C4-2B (cell line): ENCODE data around the gene GP2.

Source experiments
- H3K27ac ChIP-seq: fragments of 450-650 bp; 2 replicates; pipeline ENCODE4 v1.5.1; 2017
- CTCF ChIP-seq: fragments of 450-650 bp; conservative IDR thresholded peaks from 2 replicates; pipeline ENCODE4 v1.5.1; 2017; ENCODE audit warnings: mild to moderate bottlenecking
- ZFX ChIP-seq: fragments of 450-650 bp; IDR thresholded peaks from 2 replicates; pipeline ENCODE4 v1.6.1; 2017

The GP2 gene

DNA sequence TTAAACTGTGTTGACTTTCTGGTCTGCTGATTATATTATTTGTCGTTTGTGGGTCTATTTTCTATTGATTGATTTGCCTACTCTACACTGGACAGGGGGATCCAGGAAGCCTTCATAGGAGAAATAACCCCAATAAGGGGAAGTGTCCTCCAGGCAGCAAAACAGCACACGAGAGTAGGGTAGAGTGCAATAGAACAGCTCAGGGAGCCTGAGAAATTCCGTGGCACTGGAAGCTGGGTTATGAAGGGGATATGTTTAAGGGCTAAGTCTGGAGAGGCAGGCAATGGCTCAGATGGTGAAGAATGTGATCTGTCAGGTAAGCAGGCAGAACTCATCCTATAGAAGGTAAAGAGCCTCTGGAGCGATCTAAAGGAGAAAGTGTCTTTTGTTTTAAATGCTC is 20.9 kb downstream of the GP2 start:
- no peak for TF ChIP-seq ZFX
- TF ChIP-seq CTCF = no peak
- H3K27ac ChIP-seq = no peak overlapping the region

- H3K27ac ChIP-seq = no peak overlapping the region
- no peak for TF ChIP-seq ZFX
- TF ChIP-seq CTCF = no peak
These were observed 24.3 kb downstream of the GP2 start for GRCh38 chr16:20303012-20303411.

- H3K27ac ChIP-seq = no peak overlapping the region
- TF ChIP-seq ZFX (no peak), CTCF (no peak)
These were observed 24.9 kb downstream of the GP2 start for GRCh38 chr16:20302389-20302788.

- TF ChIP-seq CTCF (no peak), ZFX (no peak)
These were observed 25.5 kb downstream of the GP2 start for GRCh38 chr16:20301840-20302239.

DNA sequence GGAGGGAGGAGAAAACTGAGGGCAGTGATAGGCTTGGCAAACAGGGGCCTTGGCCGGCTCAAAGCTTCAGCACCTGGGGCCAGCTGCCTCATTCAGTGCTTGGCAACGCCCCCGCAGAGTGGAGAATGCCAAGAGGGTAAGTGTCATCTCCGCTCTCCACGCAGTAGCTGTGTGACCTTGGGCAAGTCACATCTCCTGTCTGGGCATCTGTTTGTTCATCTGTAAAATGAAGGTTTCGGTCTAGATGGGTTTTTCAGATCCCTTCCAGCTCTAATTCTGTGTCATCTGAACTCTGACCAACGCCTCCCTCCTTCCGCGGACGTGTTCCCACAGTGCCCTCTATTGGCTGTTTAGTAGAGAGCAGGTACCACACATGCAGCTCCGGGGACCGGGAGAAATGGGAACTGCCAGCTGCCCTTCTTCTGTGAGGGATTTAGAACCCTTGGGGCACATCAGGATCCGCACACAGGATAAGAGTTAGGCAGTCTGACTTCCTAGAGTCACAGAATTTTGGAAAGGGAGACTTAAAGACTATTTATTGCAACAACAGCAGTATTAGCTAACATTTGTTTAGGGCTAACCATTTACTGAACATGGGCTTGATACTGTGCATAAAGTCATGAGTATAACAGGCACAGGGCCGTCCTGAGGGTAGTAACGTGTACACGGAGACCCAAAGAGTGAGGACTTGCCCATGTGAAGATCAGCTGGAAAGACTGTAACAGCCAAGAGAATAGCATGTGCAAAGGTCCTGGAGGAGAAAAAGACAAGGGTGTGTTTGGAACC is 26.8 kb downstream of the GP2 start:
- TF ChIP-seq CTCF = peak; percentile 95
- TF ChIP-seq ZFX = no peak
- no peak overlapping the region for H3K27ac ChIP-seq

More at GRCh38 chr16:20301840-20302239, 25.5 kb downstream of the GP2 start:
- no peak overlapping the region for H3K27ac ChIP-seq

DNA sequence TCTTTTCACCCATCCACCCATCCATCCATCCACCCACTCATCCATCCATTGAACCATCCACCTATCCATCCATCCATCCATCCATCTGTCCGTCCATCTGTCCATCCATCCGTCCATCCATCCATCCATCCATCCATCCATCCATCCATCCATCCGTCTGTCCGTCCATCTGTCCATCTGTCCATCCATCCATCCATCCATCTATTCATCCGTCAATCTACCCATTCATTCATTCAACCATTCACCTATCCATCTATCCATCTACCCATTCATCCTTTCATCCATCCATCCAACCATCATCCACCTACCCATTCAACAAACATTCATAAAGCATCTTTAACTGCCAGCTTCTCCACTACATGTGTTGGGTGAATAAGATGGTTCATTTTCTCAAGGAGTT is 28.9 kb downstream of the GP2 start:
- TF ChIP-seq ZFX (no peak), CTCF (no peak)

DNA sequence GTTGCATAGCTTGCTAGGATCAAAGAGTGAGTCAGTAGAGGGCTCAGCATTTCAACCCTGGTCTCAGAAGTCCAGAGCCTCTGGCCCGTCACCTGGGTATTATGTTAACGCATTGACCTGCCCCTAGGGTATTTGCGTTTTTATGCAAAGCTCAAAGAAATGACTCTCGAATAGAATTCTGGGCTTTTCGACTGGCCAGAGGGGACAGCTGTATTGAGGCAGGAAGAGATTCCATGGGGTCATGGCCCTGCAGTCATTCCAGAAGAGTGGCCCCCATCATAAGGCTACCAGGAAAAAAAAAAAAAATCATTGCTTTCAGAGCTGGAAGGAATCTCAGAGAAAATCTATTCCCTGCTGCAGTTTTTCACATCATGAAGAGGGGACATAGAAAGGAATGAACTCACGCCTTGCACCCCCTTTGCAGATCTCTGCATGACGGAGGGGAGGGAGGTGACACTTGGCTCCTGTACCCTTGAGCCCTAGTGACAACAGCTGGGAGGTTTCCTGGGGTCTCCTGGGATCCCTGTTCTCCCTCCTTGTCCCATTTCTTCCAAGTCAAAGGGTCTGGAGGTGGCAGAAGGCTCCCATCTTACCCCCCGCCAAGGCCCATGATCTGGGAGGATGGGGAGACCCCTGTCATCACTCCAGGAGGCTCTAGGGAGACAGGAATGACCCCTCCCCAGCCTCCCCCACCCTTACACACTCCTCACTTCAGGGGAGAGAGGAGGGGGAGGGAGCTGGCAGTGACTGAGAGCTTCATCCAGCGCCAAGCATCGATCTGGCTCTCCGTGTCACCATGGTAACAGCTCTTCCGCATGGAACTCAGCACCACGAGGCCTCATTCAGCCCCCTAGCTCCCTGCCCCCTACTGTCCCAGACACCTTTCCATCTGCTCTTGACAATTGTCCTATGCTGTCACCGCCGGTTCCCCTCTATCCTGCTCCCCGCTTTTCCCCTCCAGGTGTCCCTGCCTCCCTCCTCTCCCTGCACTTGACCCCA is 35.8 kb downstream of the GP2 start:
- TF ChIP-seq ZFX = no peak
- no peak for TF ChIP-seq CTCF
- no peak overlapping the region for H3K27ac ChIP-seq

More for the DNA sequence above, 28.9 kb downstream of the GP2 start:
- H3K27ac ChIP-seq = no peak overlapping the region
